ENCODE data around the gene TRIM2. TPM values are rescaled to one million over a fixed set of nuclear protein-coding genes. Genes with fewer than 3 reads are reported as not detected.

TRIM2 gene
- total and polyA plus RNA-seq, 2 experiments from 2014 or later = 32.7 to 40.4 TPM

DNA sequence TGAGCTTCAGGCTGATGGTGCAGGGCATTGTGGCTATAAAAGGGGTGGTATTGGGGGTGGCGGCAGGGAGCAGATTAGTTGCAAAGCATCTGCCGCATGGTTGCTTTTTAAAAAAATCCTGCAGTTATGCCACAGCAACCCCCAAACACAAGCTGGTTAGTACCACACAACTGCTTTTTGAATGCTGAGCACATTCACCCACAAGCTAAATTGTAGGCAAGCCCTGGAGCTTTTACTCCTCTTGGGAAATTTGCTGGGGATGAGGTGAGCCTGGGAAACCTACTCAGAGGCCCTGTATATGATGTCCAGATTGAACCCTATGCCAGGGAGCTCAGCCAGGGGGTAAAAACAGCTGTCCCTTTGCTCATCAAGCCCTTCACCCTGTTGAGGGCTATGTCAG, 33.8 kb upstream of the TRIM2 start:
- Histone ChIP-seq H3K4me1 (ENCODE audit: low read depth) (no peaks in the 10 kb centered on the region), H3K27me3 (no peaks in the 10 kb centered on the region), H3K27ac (no peak overlapping the region), H3K36me3 (no peaks in the 10 kb centered on the region), H3K4me3 (no peak overlapping the region), H3K9me3 (ENCODE audit: low read depth) (no peaks in the 10 kb centered on the region)
- TF ChIP-seq CTCF (IDR thresholded peaks at IDR 0.05; ENCODE audit: low read depth, low read length) = no peak
- no peak for DNase-seq (ENCODE audit: low read depth in 1 of 2, low spot score in 1 of 2)

DNA sequence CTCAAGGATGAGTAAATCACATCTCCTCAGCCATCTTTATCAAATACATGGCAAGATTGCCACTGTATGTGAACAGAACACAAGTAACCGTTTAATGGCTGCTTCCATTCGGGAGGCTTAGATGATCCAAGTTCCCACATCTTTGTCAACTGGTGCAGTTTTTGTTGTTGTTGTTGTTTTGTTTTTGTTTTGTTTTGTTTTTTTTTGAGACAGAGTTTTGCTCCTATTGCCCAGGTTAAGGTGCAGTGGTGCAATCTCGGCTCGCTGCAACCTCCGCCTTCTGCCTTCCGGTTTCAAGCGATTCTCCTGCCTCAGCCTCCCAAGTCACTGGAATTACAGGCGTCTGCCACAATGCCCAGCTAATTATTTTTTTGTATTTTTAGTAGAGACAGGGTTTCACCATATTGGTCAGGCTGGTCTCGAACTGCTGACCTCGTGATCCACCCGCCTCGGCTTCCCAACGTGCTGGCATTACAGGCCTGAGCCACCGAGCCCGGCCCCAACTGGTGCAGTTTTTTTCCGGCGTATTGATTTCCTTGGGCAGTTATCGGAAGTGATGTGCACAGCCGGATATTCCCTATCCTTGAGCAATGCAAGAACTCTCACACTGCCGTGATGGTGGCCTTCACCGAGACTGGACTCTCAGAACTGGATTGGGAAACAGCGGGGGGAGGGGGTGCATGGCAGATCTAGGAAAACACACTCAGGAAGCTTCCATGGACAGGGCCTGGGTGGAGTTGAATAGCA, 29.2 kb upstream of the TRIM2 start:
- TF ChIP-seq CTCF (IDR thresholded peaks at IDR 0.05; ENCODE audit: low read depth, low read length) = no peak

DNA sequence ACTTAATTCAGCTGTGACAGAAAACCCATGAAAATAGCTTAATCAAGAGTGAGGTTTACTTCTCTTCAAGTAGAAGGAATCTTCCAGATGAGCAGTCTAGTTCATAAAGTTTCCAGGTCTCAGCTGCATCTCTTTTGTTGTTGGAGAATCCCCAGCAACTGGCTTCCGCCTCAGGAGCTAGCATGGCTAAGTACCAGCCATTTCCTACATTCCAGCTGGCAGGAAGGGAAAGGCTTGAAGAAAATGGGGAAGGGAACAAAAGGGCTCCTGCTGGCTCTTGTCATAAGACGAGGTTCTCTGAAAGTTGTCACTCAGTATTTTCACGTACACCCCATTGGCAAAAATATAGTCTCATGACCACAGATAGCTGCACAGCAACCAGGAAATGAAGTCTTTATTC, 27.3 kb upstream of the TRIM2 start:
- Histone ChIP-seq H3K4me3 (no peak overlapping the region), H3K36me3 (no peaks in the 10 kb centered on the region), H3K9me3 (ENCODE audit: low read depth) (no peaks in the 10 kb centered on the region), H3K4me1 (ENCODE audit: low read depth) (no peaks in the 10 kb centered on the region), H3K27ac (no peak overlapping the region), H3K27me3 (no peaks in the 10 kb centered on the region)
- DNase-seq (ENCODE audit: low read depth in 1 of 2, low spot score in 1 of 2) = no peak
- no peak for TF ChIP-seq CTCF (IDR thresholded peaks at IDR 0.05; ENCODE audit: low read depth, low read length)

More for the DNA sequence above, 29.2 kb upstream of the TRIM2 start:
- no peak overlapping the region for H3K4me3 ChIP-seq
- no peaks in the 10 kb centered on the region for H3K4me1 ChIP-seq (ENCODE audit: low read depth)
- H3K27me3 ChIP-seq = no peaks in the 10 kb centered on the region
- no peaks in the 10 kb centered on the region for H3K36me3 ChIP-seq
- DNase-seq (ENCODE audit: low read depth in 1 of 2, low spot score in 1 of 2) = no peak
- H3K9me3 ChIP-seq (ENCODE audit: low read depth) = no peaks in the 10 kb centered on the region
- H3K27ac ChIP-seq = no peak overlapping the region

DNA sequence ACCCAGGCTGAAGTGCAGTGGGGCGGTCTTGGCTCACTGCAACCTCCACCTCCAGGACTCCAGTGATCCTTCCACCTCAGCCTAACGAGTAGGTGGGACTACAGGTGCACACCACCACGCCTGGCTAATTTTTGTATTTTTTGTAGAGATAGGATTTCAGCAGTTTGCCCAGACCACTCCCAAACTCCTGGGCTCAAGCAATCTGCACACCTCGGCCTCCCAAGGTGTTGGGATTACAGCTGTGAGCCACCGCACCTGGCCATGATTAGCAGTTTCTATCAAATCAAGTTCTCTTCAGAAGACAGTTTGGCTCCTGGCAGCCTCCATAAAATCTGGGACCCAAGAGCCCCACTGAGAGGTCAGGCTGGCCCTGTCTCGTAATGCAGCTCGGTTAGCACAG, 26.4 kb upstream of the TRIM2 start:
- H3K36me3 ChIP-seq = no peaks in the 10 kb centered on the region

GRCh38 chr4:153179100-153179499, 25.1 kb upstream of the TRIM2 start:
- H3K9me3 ChIP-seq (ENCODE audit: low read depth) = no peaks in the 10 kb centered on the region
- no peak for DNase-seq (ENCODE audit: low read depth in 1 of 2, low spot score in 1 of 2)
- H3K27me3 ChIP-seq = no peaks in the 10 kb centered on the region
- no peak overlapping the region for H3K4me3 ChIP-seq
- no peaks in the 10 kb centered on the region for H3K36me3 ChIP-seq
- TF ChIP-seq CTCF (IDR thresholded peaks at IDR 0.05; ENCODE audit: low read depth, low read length) = no peak
- H3K27ac ChIP-seq = no peak overlapping the region
- no peaks in the 10 kb centered on the region for H3K4me1 ChIP-seq (ENCODE audit: low read depth)

More for the DNA sequence above, 26.4 kb upstream of the TRIM2 start:
- no peak for TF ChIP-seq CTCF (IDR thresholded peaks at IDR 0.05; ENCODE audit: low read depth, low read length)
- Histone ChIP-seq H3K27me3 (no peaks in the 10 kb centered on the region), H3K4me3 (no peak overlapping the region), H3K4me1 (ENCODE audit: low read depth) (no peaks in the 10 kb centered on the region), H3K9me3 (ENCODE audit: low read depth) (no peaks in the 10 kb centered on the region), H3K27ac (no peak overlapping the region)
- no peak for DNase-seq (ENCODE audit: low read depth in 1 of 2, low spot score in 1 of 2)

Data from cardiac muscle cell (in vitro differentiated cells and primary cell).